ENCODE results near the gene PRSS57. TPM values are rescaled to one million over a fixed set of nuclear protein-coding genes. Genes with fewer than 3 reads are reported as not detected.

PRSS57 gene
- total and polyA plus RNA-seq, 2 donors (not counting 1 experiment from before 2014, with no cell fraction given) = not detected

DNA sequence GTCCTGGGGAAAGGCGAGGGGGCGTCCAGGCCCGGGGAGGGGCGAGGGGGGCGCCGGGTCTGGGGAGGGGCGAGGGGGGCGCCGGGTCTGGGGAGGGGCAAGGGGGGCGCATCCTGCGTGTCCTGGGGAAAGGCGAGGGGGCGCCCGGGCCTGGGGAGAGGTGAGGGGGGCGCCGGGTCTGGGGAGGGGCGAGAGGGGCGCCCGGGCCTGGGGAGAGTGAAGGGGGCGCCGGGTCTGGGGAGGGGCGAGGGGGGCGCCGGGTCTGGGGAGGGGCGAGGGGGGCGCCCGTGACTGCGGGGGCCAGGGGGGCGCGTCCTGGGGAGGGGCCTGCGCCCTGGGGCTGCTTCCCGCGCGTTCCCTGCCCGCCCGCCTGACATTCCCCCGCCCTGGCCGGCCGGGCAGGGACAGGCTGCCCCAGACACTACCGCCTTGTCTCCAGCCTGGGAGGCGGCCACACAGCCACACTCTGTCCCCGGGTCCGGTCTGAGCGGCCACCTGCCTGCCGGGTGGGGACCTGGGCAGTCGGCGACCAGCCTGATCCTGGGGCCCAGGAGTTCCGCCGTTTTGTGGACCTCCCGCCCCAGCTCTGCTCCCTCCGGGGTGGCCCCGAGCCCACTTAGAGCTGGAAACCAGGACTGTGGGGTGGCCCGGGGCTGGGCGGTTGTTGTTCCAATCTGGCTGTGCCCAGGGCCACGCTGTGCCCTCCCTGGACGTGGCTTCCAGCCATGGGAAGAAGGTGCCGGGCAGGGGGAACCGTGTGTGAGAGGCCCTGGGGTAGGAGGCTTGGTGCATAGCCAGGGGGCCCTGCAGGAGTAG lies 25.3 kb upstream of the PRSS57 start:
- no peak overlapping the region for H3K27ac ChIP-seq (ENCODE audit: low read length in 2 of 2)
- H3K27me3 ChIP-seq (replicated peaks in 1 of 4; ENCODE audit: control extremely low read depth in 1 of 4, control insufficient read depth in 3 of 4, insufficient read depth in 4 of 4, low read length in 3 of 4) = peaks cover 0 to 37% (median 7%) of the 10 kb centered on the region in 4 experiments
- no peak overlapping the region for H2AFZ ChIP-seq (ENCODE audit: insufficient read depth, low read depth, low read length, poor library complexity, severe bottlenecking)
- ChIA-PET POLR2A (no interaction called here), CTCF (no interaction called here)
- DNase-seq = no peak
- intact Hi-C loops (cut with micrococcal nuclease) = no loop called here
- H3K4me3 Mint-ChIP-seq = no peak overlapping the region
- H3K9ac ChIP-seq (ENCODE audit: low read length) = no peak overlapping the region
- no peaks in the 10 kb centered on the region for H3K79me2 ChIP-seq (ENCODE audit: control insufficient read depth, insufficient read depth, low read length)
- peaks cover 14 to 22% of the 10 kb centered on the region in 2 donors for H3K4me1 ChIP-seq (ENCODE audit: control insufficient read depth in 2 of 2, insufficient read depth in 2 of 2, low read length in 2 of 2)
- peak overlapping the region; percentile 26 for H3K27ac Mint-ChIP-seq
- no peaks in the 10 kb centered on the region for H3K36me3 ChIP-seq (replicated peaks in 1 of 2; ENCODE audit: control extremely low read depth in 1 of 2, control insufficient read depth in 1 of 2, extremely low read depth in 1 of 2, insufficient read depth in 2 of 2, low read length in 1 of 2)
- no peak overlapping the region for H3K4me3 ChIP-seq (ENCODE audit: control extremely low read depth in 1 of 5, extremely low read depth in 1 of 5, insufficient read depth in 1 of 5, low read depth in 2 of 5, low read length in 4 of 5)
- no peaks in the 10 kb centered on the region for H4K20me1 ChIP-seq (ENCODE audit: control insufficient read depth, insufficient read depth, low read length, poor library complexity, severe bottlenecking)
- H3K9me3 Mint-ChIP-seq (ENCODE audit: insufficient read depth) = peaks cover 3% of the 10 kb centered on the region
- TF ChIP-seq CTCF (IDR thresholded peaks at IDR 0.05) (no peak), EZH2 (IDR thresholded peaks at IDR 0.05; ENCODE audit: borderline replicate concordance, insufficient read depth, low read depth, low read length, poor library complexity, severe bottlenecking) (no peak)
- ATAC-seq (ENCODE audit: low read depth) = no peak
- WGBS (ENCODE audit: insufficient coverage) = 30% methylated on average over 35 of the region's 58 CpGs
- H3K4me2 ChIP-seq (replicated peaks; ENCODE audit: low read depth, low read length, poor library complexity, severe bottlenecking) = no peak overlapping the region
- H3K27me3 Mint-ChIP-seq = peaks cover 15% of the 10 kb centered on the region
- peaks cover 0 to 18% (median 0%) of the 10 kb centered on the region in 3 donors for H3K9me3 ChIP-seq (ENCODE audit: control extremely low read depth in 1 of 3, control insufficient read depth in 2 of 3, insufficient read depth in 1 of 3, low read length in 2 of 3)
- peaks cover 11% of the 10 kb centered on the region for H3K4me1 Mint-ChIP-seq

DNA sequence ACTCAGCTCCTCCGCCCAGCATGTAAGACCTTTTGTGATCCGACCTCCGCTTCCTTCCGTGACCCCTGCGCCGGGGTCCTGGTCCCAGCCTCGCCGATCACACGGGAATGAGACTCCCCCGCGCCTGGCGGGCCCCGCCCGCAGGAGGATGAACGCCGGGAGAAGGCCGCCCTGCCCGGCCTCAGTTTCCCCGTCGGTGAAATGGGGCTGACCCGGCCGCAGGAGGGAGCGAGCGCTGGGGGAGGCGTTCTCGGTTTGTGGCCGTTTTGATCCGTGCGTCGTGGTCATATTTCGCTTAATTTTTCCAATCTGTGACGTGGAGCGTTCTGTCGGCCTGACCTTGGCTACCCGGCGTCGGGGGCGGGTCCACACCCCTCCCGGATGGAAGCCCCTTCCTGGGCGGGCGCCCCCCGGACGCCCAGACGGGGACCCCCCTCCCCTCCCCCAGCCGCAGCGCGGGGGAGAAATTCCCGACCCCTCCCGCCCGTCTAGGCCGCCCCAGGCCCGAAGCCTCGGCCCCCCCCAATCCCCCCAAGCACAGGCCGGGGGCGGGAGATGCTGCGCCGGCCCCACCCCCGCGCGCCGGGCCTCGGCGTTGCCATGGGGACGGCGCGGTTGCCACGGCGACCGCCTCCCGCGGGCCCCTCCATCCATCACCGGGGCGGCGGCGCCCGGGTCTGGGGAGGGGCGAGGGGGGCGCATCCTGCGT lies 24.5 kb upstream of the PRSS57 start:
- no peak overlapping the region for H3K4me3 Mint-ChIP-seq
- WGBS (ENCODE audit: insufficient coverage) = 18% methylated on average over 62 of the region's 79 CpGs
- H3K9me3 ChIP-seq (ENCODE audit: control extremely low read depth in 1 of 3, control insufficient read depth in 2 of 3, insufficient read depth in 1 of 3, low read length in 2 of 3) = peaks cover 0 to 26% (median 3%) of the 10 kb centered on the region in 3 donors
- DNase-seq = no peak
- intact Hi-C loops (cut with micrococcal nuclease) = no loop called here
- peaks cover 11% of the 10 kb centered on the region for H3K4me1 Mint-ChIP-seq
- H3K9me3 Mint-ChIP-seq (ENCODE audit: insufficient read depth) = peaks cover 6% of the 10 kb centered on the region
- H3K36me3 ChIP-seq (replicated peaks in 1 of 2; ENCODE audit: control extremely low read depth in 1 of 2, control insufficient read depth in 1 of 2, extremely low read depth in 1 of 2, insufficient read depth in 2 of 2, low read length in 1 of 2) = no peaks in the 10 kb centered on the region
- ATAC-seq (ENCODE audit: low read depth) = no peak
- H3K9ac ChIP-seq (ENCODE audit: low read length) = no peak overlapping the region
- peak overlapping the region; percentile 1 for H3K4me2 ChIP-seq (replicated peaks; ENCODE audit: low read depth, low read length, poor library complexity, severe bottlenecking)
- peaks cover 14 to 22% of the 10 kb centered on the region in 2 donors for H3K4me1 ChIP-seq (ENCODE audit: control insufficient read depth in 2 of 2, insufficient read depth in 2 of 2, low read length in 2 of 2)
- no peaks in the 10 kb centered on the region for H3K79me2 ChIP-seq (ENCODE audit: control insufficient read depth, insufficient read depth, low read length)
- no peak overlapping the region for H3K4me3 ChIP-seq (ENCODE audit: control extremely low read depth in 1 of 5, extremely low read depth in 1 of 5, insufficient read depth in 1 of 5, low read depth in 2 of 5, low read length in 4 of 5)
- H3K27ac ChIP-seq (ENCODE audit: low read length in 2 of 2) = no peak overlapping the region
- peaks cover 18% of the 10 kb centered on the region for H3K27me3 Mint-ChIP-seq
- peaks cover 0 to 39% (median 7%) of the 10 kb centered on the region in 4 experiments for H3K27me3 ChIP-seq (replicated peaks in 1 of 4; ENCODE audit: control extremely low read depth in 1 of 4, control insufficient read depth in 3 of 4, insufficient read depth in 4 of 4, low read length in 3 of 4)
- H4K20me1 ChIP-seq (ENCODE audit: control insufficient read depth, insufficient read depth, low read length, poor library complexity, severe bottlenecking) = no peaks in the 10 kb centered on the region
- H2AFZ ChIP-seq (ENCODE audit: insufficient read depth, low read depth, low read length, poor library complexity, severe bottlenecking) = no peak overlapping the region
- ChIA-PET CTCF (no interaction called here), POLR2A (no interaction called here)
- TF ChIP-seq EZH2 (IDR thresholded peaks at IDR 0.05; ENCODE audit: borderline replicate concordance, insufficient read depth, low read depth, low read length, poor library complexity, severe bottlenecking) (peak; percentile 37), CTCF (IDR thresholded peaks at IDR 0.05) (no peak)
- H3K27ac Mint-ChIP-seq = no peak overlapping the region

Data from B cell (primary cell).